ENCODE results near the gene GNPTG. TPM values are rescaled to one million over a fixed set of nuclear protein-coding genes. Genes with fewer than 3 reads are reported as not detected.

GNPTG gene
- total RNA-seq, 1 experiment from 2014 or later = 37.3 TPM

- H3K27ac Mint-ChIP-seq (ENCODE audit: unreplicated experiment) = no peak overlapping the region
- POLR2A ChIA-PET = no interaction called here
- peaks cover 3% of the 10 kb centered on the region for H3K36me3 ChIP-seq (ENCODE audit: control insufficient read depth, insufficient read depth, low read length)
These were observed 37.9 kb upstream of the GNPTG start for GRCh38 chr16:1313721-1314369.

DNA sequence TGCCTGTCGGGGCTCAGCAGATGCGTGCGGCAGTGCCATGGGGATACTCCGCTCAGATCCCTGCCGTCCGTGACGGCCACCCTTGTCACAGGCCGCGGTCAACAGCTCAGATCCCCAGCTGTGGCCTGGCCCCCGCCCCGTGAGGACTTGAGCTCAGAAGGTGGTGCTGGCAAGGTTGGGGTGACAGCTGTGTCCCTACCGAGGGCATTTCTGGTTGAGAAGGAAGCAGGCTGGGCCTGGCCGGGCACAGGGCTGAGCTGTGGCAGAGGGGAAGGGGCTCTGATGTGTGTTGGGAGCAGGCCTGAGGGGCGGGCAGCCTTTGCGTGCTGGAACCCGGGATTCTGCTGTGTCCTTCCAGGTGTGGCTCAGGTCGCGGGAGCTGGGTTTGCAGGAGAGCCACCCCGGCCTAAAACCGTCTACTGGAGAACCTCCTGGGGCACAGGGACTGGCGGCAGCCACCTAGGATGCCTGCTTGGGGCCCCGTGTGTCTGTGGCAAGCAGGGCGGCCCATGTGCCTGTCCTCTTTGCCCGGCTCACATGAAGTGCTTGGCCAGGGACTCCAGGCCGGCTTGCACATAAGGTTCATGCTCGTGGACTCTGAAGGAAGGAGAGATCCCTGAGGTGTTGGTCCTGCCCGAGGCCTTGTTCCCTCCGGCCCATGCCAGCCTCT, 37.2 kb upstream of the GNPTG start:
- H3K4me3 Mint-ChIP-seq (ENCODE audit: unreplicated experiment) = no peak overlapping the region
- no peaks in the 10 kb centered on the region for H3K4me1 Mint-ChIP-seq (ENCODE audit: low read depth, unreplicated experiment)
- ChIA-PET CTCF (no interaction called here), POLR2A (no interaction called here)
- DNase-seq = no peak
- H3K9me3 ChIP-seq = no peaks in the 10 kb centered on the region
- H3K27me3 Mint-ChIP-seq (ENCODE audit: insufficient read depth, unreplicated experiment) = no peaks in the 10 kb centered on the region
- no TSS peak for BruUV-seq (replicated peaks)
- peaks cover 77% of the 10 kb centered on the region for H3K36me3 Mint-ChIP-seq (ENCODE audit: insufficient read depth, unreplicated experiment)
- H3K36me3 ChIP-seq (ENCODE audit: control insufficient read depth, insufficient read depth, low read length) = peaks cover 5% of the 10 kb centered on the region
- TF ChIP-seq, protein P1, sequence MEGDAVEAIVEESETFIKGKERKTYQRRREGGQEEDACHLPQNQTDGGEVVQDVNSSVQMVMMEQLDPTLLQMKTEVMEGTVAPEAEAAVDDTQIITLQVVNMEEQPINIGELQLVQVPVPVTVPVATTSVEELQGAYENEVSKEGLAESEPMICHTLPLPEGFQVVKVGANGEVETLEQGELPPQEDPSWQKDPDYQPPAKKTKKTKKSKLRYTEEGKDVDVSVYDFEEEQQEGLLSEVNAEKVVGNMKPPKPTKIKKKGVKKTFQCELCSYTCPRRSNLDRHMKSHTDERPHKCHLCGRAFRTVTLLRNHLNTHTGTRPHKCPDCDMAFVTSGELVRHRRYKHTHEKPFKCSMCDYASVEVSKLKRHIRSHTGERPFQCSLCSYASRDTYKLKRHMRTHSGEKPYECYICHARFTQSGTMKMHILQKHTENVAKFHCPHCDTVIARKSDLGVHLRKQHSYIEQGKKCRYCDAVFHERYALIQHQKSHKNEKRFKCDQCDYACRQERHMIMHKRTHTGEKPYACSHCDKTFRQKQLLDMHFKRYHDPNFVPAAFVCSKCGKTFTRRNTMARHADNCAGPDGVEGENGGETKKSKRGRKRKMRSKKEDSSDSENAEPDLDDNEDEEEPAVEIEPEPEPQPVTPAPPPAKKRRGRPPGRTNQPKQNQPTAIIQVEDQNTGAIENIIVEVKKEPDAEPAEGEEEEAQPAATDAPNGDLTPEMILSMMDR (IDR thresholded peaks at IDR 0.05; ENCODE audit: insufficient read depth in 1 of 2, low read depth in 1 of 2, low read length in 1 of 2, severe bottlenecking in 1 of 2, unreplicated experiment in 1 of 2) = no peak
- intact Hi-C loops (cut with micrococcal nuclease; ENCODE audit: unreplicated experiment) = no loop called here
- peaks cover 5% of the 10 kb centered on the region; the same call in 1 of the 2 replicates for H3K4me1 ChIP-seq
- no peak overlapping the region for H3K27ac Mint-ChIP-seq (ENCODE audit: unreplicated experiment)
- no peaks in the 10 kb centered on the region for H3K9me3 Mint-ChIP-seq (ENCODE audit: unreplicated experiment)
- no peak overlapping the region for H3K4me3 ChIP-seq (ENCODE audit: low read depth, low read length)
- no peaks in the 10 kb centered on the region for H3K27me3 ChIP-seq (replicated peaks; ENCODE audit: control insufficient read depth, insufficient read depth, low read length)

More at GRCh38 chr16:1313721-1314369, 37.9 kb upstream of the GNPTG start:
- Mint-ChIP-seq H3K36me3 (ENCODE audit: insufficient read depth, unreplicated experiment) (peaks cover 70% of the 10 kb centered on the region), H3K9me3 (ENCODE audit: unreplicated experiment) (no peaks in the 10 kb centered on the region), H3K27me3 (ENCODE audit: insufficient read depth, unreplicated experiment) (no peaks in the 10 kb centered on the region), H3K4me3 (ENCODE audit: unreplicated experiment) (no peak overlapping the region), H3K4me1 (ENCODE audit: low read depth, unreplicated experiment) (no peaks in the 10 kb centered on the region)
- no peaks in the 10 kb centered on the region for H3K27me3 ChIP-seq (replicated peaks; ENCODE audit: control insufficient read depth, insufficient read depth, low read length)
- TF ChIP-seq, protein P1 (IDR thresholded peaks at IDR 0.05; ENCODE audit: insufficient read depth in 1 of 2, low read depth in 1 of 2, low read length in 1 of 2, severe bottlenecking in 1 of 2, unreplicated experiment in 1 of 2) = no peak
- intact Hi-C loops (cut with micrococcal nuclease; ENCODE audit: unreplicated experiment) = no loop called here
- H3K9me3 ChIP-seq = no peaks in the 10 kb centered on the region
- CTCF ChIA-PET = no interaction called here
- no peak for DNase-seq
- BruUV-seq (replicated peaks) = no TSS peak
- peaks cover 5% of the 10 kb centered on the region; the same call in 1 of the 2 replicates for H3K4me1 ChIP-seq
- no peak overlapping the region for H3K4me3 ChIP-seq (ENCODE audit: low read depth, low read length)

DNA sequence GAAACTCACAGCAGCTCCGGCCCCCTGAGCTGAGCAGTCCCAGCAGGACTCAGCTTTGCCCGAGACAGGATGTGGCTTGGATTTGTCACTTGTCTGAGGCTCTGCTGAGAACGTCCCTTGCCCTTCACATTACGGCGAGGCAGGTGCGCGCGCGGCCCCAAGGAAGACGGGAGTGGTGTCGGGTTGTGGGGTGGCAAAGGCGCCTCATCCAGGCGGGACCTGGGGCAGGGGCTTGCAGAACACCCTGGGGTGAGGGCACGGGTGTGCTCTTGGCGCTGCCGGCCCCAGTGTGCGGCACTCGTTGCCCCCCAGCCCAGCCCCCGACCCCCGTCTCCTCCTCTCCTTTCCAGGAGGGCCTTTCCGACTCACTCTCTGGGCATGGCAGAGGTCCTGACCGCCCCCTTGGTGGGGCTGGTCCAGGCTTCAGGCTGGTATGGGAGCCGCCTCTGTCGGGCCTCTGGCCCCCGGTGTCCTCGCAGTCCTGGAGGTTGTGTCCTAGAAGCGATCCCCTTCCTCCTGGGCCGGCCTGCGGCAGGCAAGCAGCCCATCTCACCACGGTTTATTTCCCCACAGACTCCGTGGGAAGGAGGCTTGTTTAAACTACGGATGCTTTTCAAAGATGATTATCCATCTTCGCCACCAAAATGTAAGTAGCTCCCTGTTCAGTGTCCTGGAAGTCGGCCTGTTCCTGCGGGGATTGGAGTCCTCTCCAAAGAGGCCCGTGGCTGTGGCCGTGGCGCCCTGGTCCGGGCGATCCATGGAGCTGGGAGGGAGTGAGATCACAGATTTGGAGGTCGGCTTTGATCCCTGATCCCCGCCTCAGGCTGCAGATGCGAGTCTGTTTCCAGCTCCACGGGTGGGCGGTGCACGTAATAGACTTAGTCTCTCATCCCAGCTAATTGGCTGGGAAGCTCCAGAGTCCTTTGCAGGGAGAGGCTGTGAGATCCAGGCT, 36.4 kb upstream of the GNPTG start:
- Mint-ChIP-seq H3K4me3 (ENCODE audit: unreplicated experiment) (no peak overlapping the region), H3K27me3 (ENCODE audit: insufficient read depth, unreplicated experiment) (no peaks in the 10 kb centered on the region), H3K27ac (ENCODE audit: unreplicated experiment) (no peak overlapping the region), H3K9me3 (ENCODE audit: unreplicated experiment) (no peaks in the 10 kb centered on the region), H3K4me1 (ENCODE audit: low read depth, unreplicated experiment) (no peaks in the 10 kb centered on the region), H3K36me3 (ENCODE audit: insufficient read depth, unreplicated experiment) (peaks cover 82% of the 10 kb centered on the region)
- TF ChIP-seq, protein P1 (IDR thresholded peaks at IDR 0.05; ENCODE audit: insufficient read depth in 1 of 2, low read depth in 1 of 2, low read length in 1 of 2, severe bottlenecking in 1 of 2, unreplicated experiment in 1 of 2) = no peak
- POLR2A ChIA-PET = no interaction called here
- Histone ChIP-seq H3K36me3 (ENCODE audit: control insufficient read depth, insufficient read depth, low read length) (peaks cover 5% of the 10 kb centered on the region), H3K9me3 (no peaks in the 10 kb centered on the region), H3K4me3 (ENCODE audit: low read depth, low read length) (no peak overlapping the region), H3K27me3 (replicated peaks; ENCODE audit: control insufficient read depth, insufficient read depth, low read length) (no peaks in the 10 kb centered on the region), H3K4me1 (peaks cover 5% of the 10 kb centered on the region; the same call in 1 of the 2 replicates)
- intact Hi-C loops (cut with micrococcal nuclease; ENCODE audit: unreplicated experiment) = no loop called here
- CTCF ChIA-PET = no interaction called here
- no TSS peak for BruUV-seq (replicated peaks)
- no peak for DNase-seq
